ENCODE results near the gene ARPIN.
"Not testable (repeated sequence)": the region's sequence is repeated elsewhere in the genome, so short reads cannot be mapped to it uniquely, and the experiment has no call there.

The ARPIN gene

DNA sequence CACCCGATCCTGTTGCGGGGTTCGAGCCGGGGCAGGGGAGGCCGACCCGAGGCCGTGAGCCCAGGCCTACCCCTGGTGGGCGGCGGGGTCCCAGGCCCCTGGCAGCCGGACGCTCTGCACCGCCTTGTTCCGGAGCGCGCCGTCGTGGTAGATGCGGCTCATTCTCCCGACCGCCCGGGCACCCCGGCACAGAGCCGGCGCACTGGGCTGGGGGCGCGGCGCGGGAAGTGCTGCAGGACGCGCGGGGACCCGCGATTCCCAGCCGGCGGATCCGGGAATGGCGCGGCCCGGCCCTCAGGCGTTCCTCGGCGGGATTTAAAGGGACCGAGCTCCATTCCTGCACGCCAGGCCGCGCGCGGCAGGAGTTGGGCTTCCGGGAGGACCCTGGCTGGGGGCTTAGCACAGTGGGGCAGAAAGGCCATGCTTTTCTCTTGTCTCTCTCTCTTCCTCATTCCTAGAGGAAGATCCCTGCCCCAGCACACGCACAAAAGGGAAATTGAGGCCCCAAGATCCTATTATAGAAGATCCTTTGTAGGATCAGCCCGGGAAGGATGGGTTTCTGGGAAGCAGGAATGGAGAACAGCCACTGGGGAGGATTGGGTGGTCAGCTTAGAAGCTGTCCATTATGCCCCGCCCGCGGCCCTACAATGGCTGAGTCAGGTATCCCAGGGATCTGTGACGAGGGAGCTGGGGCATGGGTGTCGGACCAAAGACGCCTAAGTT, at the start of gene ARPIN:
Gene ARPIN, minus strand, starts transcription at position 279 of the 723 bp plus-strand sequence. Its CDS starts 117 bp downstream, at position 162.
- peak; percentile 6 for DNase-seq

DNA sequence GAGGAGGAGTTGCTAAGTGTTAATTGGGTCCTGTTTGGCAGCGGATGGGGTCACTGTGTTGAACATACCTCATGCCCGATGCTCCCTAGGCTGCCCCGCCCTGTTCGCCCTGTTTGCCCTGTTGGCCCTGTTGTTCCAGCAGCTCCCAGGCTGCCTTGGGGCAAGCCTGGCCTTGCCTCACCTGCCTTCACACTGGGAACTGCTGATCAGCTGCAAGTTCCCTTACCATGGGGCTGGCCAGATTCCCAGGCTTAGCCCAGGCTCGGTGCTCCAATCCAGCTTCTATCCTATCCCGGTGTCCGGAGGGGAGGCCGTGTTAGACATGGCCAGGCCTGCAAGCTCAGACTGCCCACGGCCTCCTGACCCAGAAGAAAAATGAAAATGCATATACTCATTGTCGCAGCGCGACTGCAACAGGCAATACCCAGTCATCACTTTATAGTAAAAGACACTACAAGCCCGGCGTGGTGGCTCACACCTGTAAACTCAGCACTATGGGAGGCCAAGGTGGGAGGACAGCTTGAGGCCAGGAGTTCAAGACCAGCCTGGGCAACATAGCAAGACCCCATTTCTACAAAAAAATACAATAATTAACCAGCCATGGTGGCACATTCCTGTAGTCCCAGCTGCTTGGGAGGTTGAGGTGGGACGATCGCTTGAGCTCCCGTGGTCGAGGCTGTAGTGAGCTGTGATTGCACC, 45.5 kb upstream of the ARPIN start:
- DNase-seq, result no peak

DNA sequence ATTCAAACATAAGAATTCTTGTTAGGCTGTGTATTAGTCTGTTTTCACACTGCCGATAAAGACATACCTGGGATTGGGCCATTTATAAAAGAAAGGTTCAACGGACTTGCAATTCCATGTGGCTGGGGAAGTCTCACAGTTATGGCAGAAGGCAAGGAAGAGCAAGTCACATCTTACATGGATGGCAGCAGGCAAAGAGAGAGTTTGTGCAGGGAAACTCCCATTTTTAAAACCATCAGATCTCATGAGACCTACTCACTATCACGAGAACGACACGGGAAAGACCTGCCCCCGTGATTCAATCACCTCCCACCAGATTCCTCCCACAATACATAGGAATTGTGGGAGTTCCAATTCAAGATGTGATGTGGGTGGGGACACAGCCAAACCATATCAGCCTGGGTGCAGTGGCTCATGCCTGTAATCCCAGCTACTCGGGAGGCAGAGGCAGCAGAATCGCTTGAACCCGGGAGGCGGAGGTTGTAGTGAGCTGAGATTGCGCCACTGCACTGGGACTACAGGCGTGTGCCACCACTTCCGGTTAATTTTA, 42.8 kb upstream of the ARPIN start:
- not testable (repeated sequence) for DNase-seq

DNA sequence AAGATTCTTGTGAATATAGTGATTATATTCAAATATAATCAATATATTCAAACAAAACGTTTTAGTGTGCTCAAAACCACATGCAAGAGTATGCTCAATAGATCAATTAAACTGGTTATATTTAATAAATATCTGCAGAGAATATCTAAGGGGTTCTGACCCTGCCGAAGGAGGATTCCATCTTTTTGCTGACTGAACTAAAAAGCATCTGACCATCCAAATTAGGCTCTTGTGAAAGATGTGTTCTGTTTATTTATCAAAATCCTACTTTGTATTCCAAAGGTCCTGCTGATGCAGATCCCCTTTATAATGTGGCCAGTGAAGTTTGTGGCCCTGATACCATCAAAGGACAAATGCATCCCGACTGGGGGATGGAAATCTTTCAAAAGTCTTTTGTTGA, 41.8 kb upstream of the ARPIN start:
- DNase-seq, result no peak

DNA sequence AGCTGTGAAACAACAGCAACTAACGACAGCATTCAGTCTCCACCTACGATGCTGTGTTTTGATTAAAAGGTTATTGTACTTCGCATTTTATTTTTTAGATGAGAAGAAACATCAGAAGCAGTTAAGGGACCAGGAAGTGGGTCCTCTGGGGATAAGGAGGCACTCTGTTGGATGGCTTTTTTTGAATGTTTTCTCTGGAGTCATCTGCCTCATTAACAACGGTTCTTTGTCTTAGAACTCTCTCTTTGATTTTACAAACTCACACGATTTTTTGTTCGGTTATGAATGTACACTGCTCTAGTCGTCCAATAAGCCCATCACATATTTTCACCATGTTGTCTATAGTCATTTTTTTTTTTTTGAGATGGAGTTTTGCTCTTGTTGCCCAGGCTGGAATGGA, 36.0 kb upstream of the ARPIN start:
- DNase-seq, result no peak

DNA sequence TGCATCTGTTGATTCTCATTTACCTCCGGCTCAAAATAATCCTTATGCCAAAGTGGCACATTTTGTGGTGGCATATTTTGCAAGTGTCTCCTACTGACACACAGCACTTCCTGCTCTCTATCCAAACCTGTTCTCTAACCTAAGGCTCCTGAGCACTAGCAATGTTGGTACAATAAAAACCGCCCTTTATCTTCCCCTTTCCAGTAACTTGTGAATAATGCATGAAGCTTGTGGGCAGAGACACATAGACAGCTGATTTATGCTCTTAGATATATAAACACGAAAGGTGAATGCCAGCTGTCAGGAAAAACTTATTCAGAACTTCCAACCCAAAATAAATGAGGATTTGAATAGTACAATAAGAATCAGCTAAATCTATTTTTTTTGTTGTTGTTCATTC, 34.6 kb upstream of the ARPIN start:
- no peak for DNase-seq

DNA sequence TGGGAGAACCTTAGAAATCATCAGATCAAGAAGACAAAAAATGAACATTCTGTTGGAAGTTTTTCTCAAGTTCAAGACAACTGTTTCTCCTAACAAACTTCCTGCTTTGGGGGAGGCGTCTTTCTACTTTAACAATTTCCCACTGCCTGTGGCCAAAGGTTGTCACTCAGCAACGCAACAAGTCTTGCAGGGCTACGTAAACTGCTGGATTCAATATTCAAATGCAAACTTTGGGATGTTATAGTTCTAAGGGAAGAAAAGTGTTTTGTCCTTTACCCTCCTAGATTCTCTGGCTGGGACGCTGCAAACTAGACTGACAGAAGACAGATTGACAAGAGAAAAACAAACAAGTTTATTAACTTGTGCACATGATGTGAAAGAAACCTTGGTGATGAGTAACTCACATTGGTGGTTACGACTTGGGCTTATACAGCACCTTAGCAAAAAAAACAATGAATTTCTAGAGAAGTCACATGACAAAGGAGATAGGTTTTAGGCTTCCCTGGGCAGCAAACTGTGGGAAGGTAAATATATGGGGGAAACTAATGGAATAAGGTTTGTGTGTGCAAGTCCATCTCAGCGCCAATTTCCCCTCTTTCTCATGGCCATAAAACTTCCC, 34.0 kb upstream of the ARPIN start:
- DNase-seq, result no peak

DNA sequence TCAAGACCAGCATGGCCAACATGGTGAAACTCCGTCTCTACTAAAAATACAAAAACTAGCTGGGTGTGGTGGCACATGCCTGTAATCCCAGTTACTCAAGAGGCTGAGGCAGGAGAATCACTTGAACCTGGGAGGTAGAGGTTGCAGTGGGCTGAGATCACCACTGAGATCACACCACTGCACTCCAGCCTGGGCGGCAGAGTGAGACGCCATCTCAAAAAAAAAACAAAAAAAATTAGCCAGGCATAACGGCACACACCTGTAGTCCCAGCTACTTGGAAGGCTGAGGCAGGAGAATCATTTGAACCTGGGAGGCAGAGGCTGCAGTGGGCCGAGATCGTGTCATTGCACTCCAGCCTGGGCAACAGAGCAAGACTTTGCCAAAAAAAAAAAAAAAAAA, 31.0 kb upstream of the ARPIN start:
- DNase-seq, result not testable (repeated sequence)

DNA sequence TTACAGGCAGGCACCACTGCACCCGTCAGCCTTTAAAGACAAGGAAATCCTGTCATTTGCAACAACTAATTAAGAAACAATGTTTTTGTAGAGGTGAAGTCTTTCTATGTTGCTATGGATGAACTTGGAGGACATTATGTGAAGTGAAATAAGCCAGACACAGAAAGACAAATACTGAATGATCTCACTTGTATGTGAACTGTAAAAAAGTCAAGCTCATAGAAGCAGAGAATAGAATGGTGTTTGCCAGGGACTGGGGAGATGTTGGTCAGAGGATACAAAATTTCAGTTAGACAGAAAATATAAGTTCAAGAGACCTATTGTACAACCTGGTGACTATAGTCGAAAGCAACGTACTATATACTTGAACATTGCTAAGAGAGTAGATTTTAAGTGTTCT, 27.2 kb upstream of the ARPIN start:
- no peak for DNase-seq

DNA sequence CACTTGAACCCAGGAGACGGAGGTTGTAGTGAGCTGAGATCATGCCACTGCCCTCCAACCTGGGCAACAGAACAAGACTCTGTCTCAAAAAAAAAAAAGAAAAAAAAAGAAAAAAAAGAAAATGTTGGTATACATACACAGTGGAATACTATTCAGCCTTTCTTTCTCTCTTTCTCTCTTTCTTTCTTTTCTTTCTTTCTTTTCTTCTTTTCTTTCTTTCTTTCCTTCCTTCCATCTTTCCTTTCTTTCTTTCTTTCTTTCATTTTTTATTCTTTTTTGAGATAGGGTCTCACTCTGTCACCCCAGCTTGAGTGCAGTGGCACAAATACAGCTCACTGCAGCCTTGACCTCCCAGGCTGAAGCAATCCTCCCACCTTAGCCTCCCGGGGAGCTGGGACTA, 26.6 kb upstream of the ARPIN start:
- DNase-seq, result not testable (repeated sequence)

DNA sequence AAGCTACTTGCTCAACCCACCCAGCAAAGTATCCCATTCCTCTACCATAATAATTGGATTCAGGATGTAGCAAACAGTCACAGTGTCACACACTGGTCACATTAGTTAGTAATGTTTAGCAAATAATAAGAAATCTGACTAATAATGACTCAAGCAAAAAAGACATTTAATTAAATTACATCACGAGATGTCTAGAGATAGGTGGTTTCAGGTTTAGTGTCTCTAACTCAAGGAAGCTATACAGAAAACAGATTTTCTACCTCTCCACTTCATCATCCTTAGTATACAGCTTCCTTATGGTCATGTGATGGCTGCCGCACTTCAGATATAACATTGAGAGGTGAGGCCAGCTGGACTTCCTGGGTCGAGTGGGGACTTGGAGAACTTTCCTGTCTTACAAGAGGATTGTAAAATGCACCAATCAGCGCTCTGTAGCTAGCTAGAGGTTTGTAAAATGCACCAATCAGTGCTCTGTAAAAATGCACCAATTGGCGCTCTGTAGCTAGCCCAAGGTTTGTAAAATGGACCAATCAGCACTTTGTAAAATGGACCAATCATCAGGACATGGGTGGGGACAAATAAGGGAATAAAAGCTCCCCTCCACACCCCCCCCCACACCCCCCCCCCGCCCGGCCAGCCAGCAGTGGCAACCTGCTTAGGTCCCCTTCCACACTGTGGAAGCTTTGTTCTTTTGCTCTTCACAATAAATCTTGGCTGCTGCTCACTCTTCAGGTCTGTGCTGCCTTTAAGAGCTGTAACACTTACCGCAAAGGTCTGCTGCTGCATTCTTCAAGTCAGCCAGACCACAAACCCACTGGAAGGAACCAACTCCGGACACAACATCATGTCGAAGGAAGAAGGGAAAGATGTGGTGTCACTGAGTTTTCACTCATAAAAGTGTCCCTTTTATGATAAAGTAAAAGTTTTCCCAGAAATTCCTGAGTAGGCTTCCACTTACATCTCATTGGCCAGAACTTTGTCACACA, 24.9 kb upstream of the ARPIN start:
- DNase-seq, result no peak

DNA sequence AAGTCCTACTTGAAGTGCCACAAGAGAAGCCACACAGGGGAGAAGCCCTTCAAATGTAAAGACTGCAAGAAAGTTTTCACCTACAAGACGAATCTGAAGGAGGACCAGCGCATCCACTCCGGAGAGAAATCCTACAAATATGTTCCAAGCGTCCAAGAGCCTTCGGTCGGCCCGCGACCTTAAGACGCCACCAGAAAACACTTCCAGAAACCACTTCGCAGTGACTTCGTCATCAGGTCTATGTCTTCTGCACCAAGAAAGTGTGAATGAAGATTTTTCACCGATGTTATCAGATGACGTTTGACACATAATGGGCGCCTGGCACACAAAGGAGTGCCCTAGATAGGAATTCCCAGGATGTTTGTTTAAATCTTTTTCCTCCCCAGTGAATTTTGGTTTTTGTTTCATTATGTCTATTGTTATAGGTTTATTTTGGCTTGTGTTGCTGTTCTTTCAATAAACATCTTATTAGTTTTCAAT, 24.1 kb upstream of the ARPIN start:
- DNase-seq, result no peak

DNA sequence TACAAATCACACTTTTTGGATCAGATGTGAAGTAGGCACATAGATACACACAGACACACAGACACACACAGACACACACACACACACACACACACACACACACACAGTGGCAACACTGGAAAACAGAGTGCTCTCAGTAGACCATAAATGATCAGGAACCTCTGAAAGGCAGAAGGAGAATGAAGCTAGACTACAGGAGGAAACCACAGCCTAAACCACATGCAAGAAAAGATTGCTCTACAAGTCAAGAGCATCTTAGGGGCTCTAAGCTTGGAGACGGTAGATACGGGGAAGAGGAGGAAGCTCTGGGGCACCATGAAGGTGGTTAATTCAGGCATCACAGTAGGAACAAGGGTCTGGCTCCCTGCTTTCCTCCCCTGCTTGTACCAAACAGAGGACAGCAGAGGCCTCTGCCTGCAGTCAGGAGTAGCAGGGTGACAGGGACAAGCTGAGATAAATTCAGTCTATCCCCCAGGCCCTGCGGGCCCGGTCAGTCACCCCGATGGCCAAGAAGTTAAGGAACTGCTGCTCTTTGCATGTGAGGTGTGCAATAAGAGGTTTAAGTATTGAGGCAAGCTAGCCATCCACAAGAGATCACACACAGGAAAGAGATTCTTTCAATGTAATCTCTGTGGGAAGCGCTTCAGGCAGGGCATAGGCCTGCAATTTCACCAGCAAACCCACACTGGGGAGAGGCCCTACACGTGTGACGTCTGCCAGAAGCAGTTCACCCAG, 23.5 kb upstream of the ARPIN start:
- DNase-seq, result no peak

DNA sequence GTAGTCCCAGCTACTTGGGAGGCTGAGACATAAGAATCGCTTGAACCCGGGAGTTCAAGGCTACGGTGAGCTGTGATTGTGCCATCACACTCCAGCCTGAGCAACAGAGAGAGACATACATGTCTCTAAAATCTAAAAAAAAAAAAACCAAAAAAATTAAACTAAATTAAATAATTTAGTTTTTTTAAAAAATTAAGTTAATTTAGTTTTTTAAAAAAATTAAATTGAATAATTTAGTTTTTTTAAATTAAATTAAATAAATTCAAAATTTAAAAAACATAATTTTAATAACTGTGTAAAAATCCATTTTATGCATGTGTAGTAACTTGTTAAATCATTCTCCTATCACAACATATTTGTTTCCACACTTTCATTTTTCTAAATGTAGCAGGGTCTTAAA, 20.1 kb upstream of the ARPIN start:
- DNase-seq, result no peak

DNA sequence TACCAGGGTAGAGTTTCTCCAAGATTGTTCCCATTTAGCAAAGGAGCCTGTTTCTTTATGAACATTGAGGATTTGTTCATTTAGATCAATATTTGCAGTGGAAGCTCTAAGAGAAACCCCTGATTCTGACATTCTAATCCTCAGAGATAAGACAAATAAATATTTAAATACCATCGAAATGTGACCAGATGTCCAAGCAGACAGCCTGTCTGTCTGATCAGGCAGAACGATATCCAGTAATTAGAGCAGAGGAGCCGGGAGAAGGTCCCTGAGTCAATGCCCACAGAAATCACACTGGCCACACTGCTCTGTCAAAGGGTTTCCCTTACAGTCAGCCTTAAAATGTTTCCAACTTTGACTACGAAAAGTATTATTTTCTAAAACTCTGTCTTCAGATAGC, 15.7 kb upstream of the ARPIN start:
- DNase-seq, result no peak

DNA sequence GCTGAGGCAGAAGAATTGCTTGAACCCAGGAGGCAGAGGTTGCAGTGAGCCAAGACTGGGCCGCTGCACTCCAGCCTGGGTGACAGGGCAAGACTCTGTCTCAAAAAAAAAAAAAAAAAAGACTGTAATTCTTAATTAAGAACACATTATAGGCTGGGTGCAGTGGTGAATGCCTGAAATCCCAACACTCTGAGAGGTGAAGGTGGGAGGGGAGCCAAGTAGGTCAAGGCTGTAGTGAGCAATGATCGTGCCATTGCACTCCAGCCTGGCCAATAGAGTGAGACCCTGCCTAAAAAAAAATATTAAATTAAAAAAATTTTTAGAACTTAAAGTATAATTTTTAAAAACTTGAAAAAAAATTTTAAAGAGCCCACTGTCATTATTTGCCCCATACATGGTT, 13.4 kb upstream of the ARPIN start:
- no peak for DNase-seq

DNA sequence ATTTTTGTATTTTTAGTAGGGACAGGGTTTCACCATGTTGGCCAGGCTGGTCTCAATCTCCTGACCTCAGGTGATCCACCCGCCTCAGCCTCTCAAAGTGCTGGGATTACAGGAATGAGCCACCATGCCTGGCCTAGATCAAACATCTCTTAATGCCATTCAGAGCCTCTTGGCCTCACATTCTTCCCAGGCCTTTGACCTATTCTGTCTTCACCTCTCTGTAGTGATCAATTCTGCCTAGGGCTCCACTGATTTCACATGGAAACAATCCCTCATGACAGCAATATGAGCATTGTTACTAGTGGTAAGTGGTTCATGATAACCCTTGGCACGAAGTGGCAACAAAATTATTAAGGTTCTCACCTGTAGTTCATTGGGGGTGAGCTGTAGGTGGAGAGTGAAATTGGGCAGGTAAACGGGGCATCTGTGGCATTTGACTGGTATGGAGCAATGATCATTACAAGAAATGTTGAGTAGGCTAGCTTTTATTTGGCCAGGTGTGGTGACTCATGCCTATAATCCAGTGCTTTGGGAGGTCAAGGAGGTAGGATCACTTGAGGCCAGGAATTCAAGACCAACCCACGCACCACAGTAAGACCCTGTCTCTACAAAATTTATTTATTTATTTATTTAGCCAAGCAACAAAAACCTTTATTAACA, 4.8 kb upstream of the ARPIN start:
- no peak for DNase-seq

DNA sequence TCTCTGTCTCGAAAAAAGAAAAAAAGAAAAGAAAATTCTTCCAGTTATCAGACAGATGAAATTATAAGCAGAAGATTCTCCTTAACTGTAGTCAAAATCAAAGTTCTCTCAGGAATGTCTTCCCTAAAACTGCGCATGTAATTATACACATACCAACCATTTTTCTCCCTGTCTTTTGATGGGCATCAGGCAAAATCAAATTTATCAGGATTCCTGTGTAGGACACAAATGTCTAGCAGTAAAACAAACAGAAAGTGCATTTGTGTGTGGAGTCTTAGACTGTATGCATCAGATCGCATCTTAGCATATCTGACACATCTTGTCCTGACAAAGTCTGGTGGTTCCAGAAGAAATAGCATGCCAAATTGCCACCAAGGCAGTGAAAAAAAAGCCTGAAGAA, 3.9 kb upstream of the ARPIN start:
- no peak for DNase-seq

DNA sequence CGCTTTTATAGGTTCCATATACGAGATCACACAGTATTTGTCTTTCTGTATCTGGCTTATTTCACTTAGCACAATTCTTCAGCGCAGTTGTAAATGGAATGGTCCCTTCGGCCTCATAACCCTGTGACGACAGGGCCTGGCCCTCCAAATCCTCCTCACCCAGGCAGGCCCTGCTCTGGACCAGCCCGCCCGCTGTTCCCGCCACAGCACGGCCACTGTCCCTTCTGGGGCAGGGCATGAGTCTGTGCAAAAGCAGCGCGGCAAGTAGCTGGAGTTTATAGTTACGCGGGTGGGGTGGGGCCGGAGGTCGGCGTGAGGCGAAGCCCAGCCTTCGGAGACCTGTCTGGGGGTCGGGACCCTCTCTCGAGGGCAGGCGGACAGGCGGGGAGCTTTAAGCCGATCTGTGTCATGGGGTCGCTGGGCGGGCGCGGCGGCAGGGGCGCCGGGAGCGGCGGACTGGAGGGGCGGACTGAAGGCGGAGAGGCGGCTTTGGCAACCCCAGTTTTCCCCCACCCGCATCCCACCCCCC, 543 bp downstream of the ARPIN start:
- DNase-seq, result no peak

DNA sequence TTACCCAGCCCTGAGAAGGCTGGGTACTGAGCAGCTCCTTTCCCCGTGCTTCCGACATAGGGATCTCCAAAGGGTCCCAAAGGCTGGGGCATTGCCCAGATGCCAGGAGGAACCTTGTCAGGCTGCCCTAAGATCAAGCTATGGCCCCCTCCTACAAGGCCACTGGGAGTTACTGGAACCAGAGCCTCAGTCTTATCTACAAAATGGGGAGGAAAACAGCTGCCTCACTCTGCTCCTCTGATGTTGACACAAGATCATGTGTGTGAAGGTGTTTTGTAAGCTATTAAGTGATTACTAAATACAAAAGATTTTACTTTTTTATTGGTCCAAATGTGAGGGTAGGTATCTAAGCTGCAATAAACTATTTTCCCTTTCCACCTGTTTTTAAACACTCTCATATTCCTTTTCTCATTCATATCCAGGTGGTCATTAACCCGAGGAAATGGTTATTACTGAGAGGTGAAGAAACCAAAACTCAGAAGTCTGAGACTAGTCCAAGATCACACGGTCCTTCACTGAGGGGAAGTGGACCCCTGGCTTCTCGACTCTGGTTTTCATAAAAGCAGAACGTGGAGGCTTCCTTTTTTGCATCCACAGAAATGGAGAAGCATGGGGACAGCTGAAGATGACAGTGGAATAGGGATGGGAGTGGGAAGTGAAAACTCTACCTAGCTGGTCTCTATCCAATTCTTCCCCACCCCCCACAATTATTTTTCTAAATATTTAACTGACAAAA, 1.7 kb downstream of the ARPIN start:
- no peak for DNase-seq

All from NCI-H748 treated with DMSO at 0.1 percent for 48 hours (cell line).